Mesenchymal stem cell (in vitro differentiated cells and primary cell): ENCODE data around the gene FCHSD2.

Experiments used
- DNase-seq: peaks from one replicate; pipeline ENCODE4 v3.0.0-alpha.2; 2013
- H2AFZ ChIP-seq: one replicate; pipeline ENCODE4 v1.6.1; 2013; ENCODE audit warnings: low read depth, mild to moderate bottlenecking, control low read depth, inconsistent platforms, low read length, moderate library complexity
- H2AK5ac ChIP-seq: 2 replicates; pipeline ENCODE4 v1.6.1; 2013; ENCODE audit warnings: low read length, moderate library complexity, mild to moderate bottlenecking, inconsistent platforms; ENCODE audit not compliant: severe bottlenecking
- H2BK120ac ChIP-seq: one replicate; pipeline ENCODE4 v1.6.1; 2013; ENCODE audit warnings: low read depth, mild to moderate bottlenecking, inconsistent platforms, low read length, moderate library complexity
- H2BK12ac ChIP-seq, 2 experiments: one replicate each; pipeline ENCODE4 v1.6.1; 2013; ENCODE audit warnings: inconsistent platforms in 2 of 2, low read length in 2 of 2, mild to moderate bottlenecking in 2 of 2, moderate library complexity in 2 of 2, control low read depth in 1 of 2
- H2BK15ac ChIP-seq: one replicate; pipeline ENCODE4 v1.6.1; 2013; ENCODE audit warnings: mild to moderate bottlenecking, low read depth, inconsistent platforms; ENCODE audit not compliant: poor library complexity, severe bottlenecking
- H2BK5ac ChIP-seq: 2 replicates; pipeline ENCODE4 v1.6.1; 2013; ENCODE audit warnings: low read depth, mild to moderate bottlenecking, low read length, control low read depth, inconsistent platforms; ENCODE audit not compliant: poor library complexity, severe bottlenecking
- H3K14ac ChIP-seq, 2 experiments: one replicate each; pipeline ENCODE4 v1.6.1; 2013; ENCODE audit warnings: inconsistent platforms in 2 of 2, low read length in 2 of 2, control low read depth in 1 of 2, mild to moderate bottlenecking in 1 of 2, moderate library complexity in 1 of 2
- H3K18ac ChIP-seq, 2 experiments: one replicate each; pipeline ENCODE4 v1.6.1; 2013; ENCODE audit warnings: inconsistent platforms in 2 of 2, low read length in 2 of 2, control low read depth in 1 of 2, low read depth in 1 of 2, mild to moderate bottlenecking in 1 of 2
- H3K23ac ChIP-seq, 2 experiments: one replicate each; pipeline ENCODE4 v1.6.1; 2013; ENCODE audit warnings: inconsistent platforms in 2 of 2, low read length in 2 of 2, mild to moderate bottlenecking in 2 of 2, moderate library complexity in 2 of 2, control low read depth in 1 of 2
- H3K27ac ChIP-seq: 2 replicates; pipeline ENCODE4 v1.5.1; 2013; ENCODE audit warnings: mild to moderate bottlenecking, moderate library complexity, low read length, control low read depth, inconsistent platforms; ENCODE audit not compliant: poor library complexity, severe bottlenecking
- H3K27me3 ChIP-seq, 2 experiments: 2 replicates each; pipeline versions ENCODE4 v1.6.1 to v1.7.0; 2013; ENCODE audit warnings: low read length in 2 of 2, mild to moderate bottlenecking in 2 of 2, moderate library complexity in 2 of 2, control low read depth in 1 of 2, inconsistent platforms in 1 of 2; ENCODE audit not compliant: control insufficient read depth in 1 of 2, insufficient read depth in 1 of 2
- H3K36me3 ChIP-seq, 2 experiments: 2 replicates each; pipeline versions ENCODE4 v1.6.1 to v1.7.0; 2013; ENCODE audit warnings: low read length in 2 of 2, control low read depth in 1 of 2, inconsistent platforms in 1 of 2, low read depth in 1 of 2, mild to moderate bottlenecking in 1 of 2; ENCODE audit not compliant: insufficient read depth in 2 of 2, control insufficient read depth in 1 of 2
- H3K4ac ChIP-seq, 2 experiments: one replicate each; pipeline ENCODE4 v1.6.1; 2013; ENCODE audit warnings: inconsistent platforms in 2 of 2, low read length in 2 of 2, mild to moderate bottlenecking in 2 of 2, moderate library complexity in 2 of 2, control low read depth in 1 of 2, low read depth in 1 of 2
- H3K4me1 ChIP-seq: 2 replicates; pipeline ENCODE4 v1.6.1; 2013; ENCODE audit warnings: low read depth, low read length, control low read depth; ENCODE audit not compliant: control insufficient read depth, insufficient read depth
- H3K4me2 ChIP-seq: 2 replicates; pipeline ENCODE4 v1.6.1; 2013; ENCODE audit warnings: low read length, mild to moderate bottlenecking, inconsistent platforms; ENCODE audit not compliant: poor library complexity, severe bottlenecking
- H3K4me3 ChIP-seq, 2 experiments: 2 replicates each; pipeline versions ENCODE4 v1.5.1 to v1.7.0; 2013; ENCODE audit warnings: low read length in 2 of 2, mild to moderate bottlenecking in 2 of 2, control low read depth in 1 of 2, low read depth in 1 of 2; ENCODE audit not compliant: insufficient read depth in 1 of 2
- H3K79me1 ChIP-seq: replicated peaks from 2 replicates; pipeline ENCODE4 v1.6.1; 2013; ENCODE audit warnings: mild to moderate bottlenecking, control low read depth, low read length, inconsistent platforms; ENCODE audit not compliant: poor library complexity, severe bottlenecking
- H3K9ac ChIP-seq: 2 replicates; pipeline ENCODE4 v1.7.0; 2013; ENCODE audit warnings: mild to moderate bottlenecking, low read length, moderate library complexity
- H3K9me3 ChIP-seq: 2 replicates; pipeline ENCODE4 v1.7.0; 2013; ENCODE audit warnings: mild to moderate bottlenecking, low read length; ENCODE audit not compliant: control insufficient read depth
- H4K8ac ChIP-seq: one replicate; pipeline ENCODE4 v1.6.1; 2013; ENCODE audit warnings: inconsistent platforms, mild to moderate bottlenecking, low read length, moderate library complexity
- H4K91ac ChIP-seq: one replicate; pipeline ENCODE4 v1.6.1; 2013; ENCODE audit warnings: mild to moderate bottlenecking, low read length, inconsistent platforms
- WGBS: methylation state at CpG from one replicate; pipeline ENCODE4 v1.1.7; 2013; ENCODE audit warnings: mixed read lengths; 5-methylcytosine and 5-hydroxymethylcytosine counted together

FCHSD2 gene

GRCh38 chr11:72968390-72968789 lies 173.7 kb downstream of the FCHSD2 start:
- H2BK15ac ChIP-seq = no peak overlapping the region
- no peak overlapping the region for H2AK5ac ChIP-seq
- H3K36me3 ChIP-seq = peaks cover 4 to 5% of the 10 kb centered on the region in 2 experiments
- no peak overlapping the region for H3K9ac ChIP-seq
- no peak overlapping the region for H2AFZ ChIP-seq
- peaks cover 1% of the 10 kb centered on the region for H3K4me1 ChIP-seq
- no peak overlapping the region for H3K18ac ChIP-seq
- H3K9me3 ChIP-seq = no peaks in the 10 kb centered on the region
- H3K23ac ChIP-seq = no peak overlapping the region
- no peaks in the 10 kb centered on the region for H3K27me3 ChIP-seq
- H2BK12ac ChIP-seq = no peak overlapping the region
- H4K8ac ChIP-seq = no peak overlapping the region
- no peak for DNase-seq
- no peak overlapping the region for H3K4me2 ChIP-seq
- H2BK5ac ChIP-seq = no peak overlapping the region
- H3K79me1 ChIP-seq = peaks cover 11% of the 10 kb centered on the region
- H2BK120ac ChIP-seq = no peak overlapping the region
- H4K91ac ChIP-seq = no peak overlapping the region
- no peak overlapping the region for H3K4ac ChIP-seq
- no peak overlapping the region for H3K14ac ChIP-seq
- no peak overlapping the region for H3K27ac ChIP-seq
- H3K4me3 ChIP-seq = no peak overlapping the region

- no peak overlapping the region for H3K4ac ChIP-seq
- no peak overlapping the region for H3K4me2 ChIP-seq
- H2AFZ ChIP-seq = no peak overlapping the region
- H2BK12ac ChIP-seq = no peak overlapping the region
- peak; percentile 29 for DNase-seq
- H4K91ac ChIP-seq = no peak overlapping the region
- H2AK5ac ChIP-seq = no peak overlapping the region
- peaks cover 7% of the 10 kb centered on the region for H3K79me1 ChIP-seq
- no peak overlapping the region for H3K18ac ChIP-seq
- no peak overlapping the region for H3K14ac ChIP-seq
- H3K4me3 ChIP-seq = no peak overlapping the region
- H3K9me3 ChIP-seq = no peaks in the 10 kb centered on the region
- no peaks in the 10 kb centered on the region for H3K27me3 ChIP-seq
- peaks cover 4 to 5% of the 10 kb centered on the region in 2 experiments for H3K36me3 ChIP-seq
- no peak overlapping the region for H2BK5ac ChIP-seq
- H4K8ac ChIP-seq = no peak overlapping the region
- H3K27ac ChIP-seq = no peak overlapping the region
- no peak overlapping the region for H3K23ac ChIP-seq
- H2BK15ac ChIP-seq = no peak overlapping the region
- no peak overlapping the region for H3K9ac ChIP-seq
- H2BK120ac ChIP-seq = no peak overlapping the region
- H3K4me1 ChIP-seq = peaks cover 1% of the 10 kb centered on the region
- no CpG with 5 or more reads among the region's 1 CpG for WGBS
These were observed 176.4 kb downstream of the FCHSD2 start for GRCh38 chr11:72965672-72966071.

- H3K27me3 ChIP-seq = no peaks in the 10 kb centered on the region
- no peak overlapping the region for H3K4me2 ChIP-seq
- H2AK5ac ChIP-seq = no peak overlapping the region
- H3K36me3 ChIP-seq = peaks cover 4 to 5% of the 10 kb centered on the region in 2 experiments
- no peak overlapping the region for H2BK120ac ChIP-seq
- H2BK15ac ChIP-seq = no peak overlapping the region
- H3K4ac ChIP-seq = no peak overlapping the region
- no peak overlapping the region for H2BK12ac ChIP-seq
- H3K9ac ChIP-seq = no peak overlapping the region
- no peak overlapping the region for H4K8ac ChIP-seq
- peaks cover 5% of the 10 kb centered on the region for H3K79me1 ChIP-seq
- no peak overlapping the region for H2BK5ac ChIP-seq
- H3K14ac ChIP-seq = no peak overlapping the region
- H3K9me3 ChIP-seq = no peaks in the 10 kb centered on the region
- no peak overlapping the region for H3K23ac ChIP-seq
- DNase-seq = no peak
- no peak overlapping the region for H2AFZ ChIP-seq
- peaks cover 1% of the 10 kb centered on the region for H3K4me1 ChIP-seq
- no peak overlapping the region for H4K91ac ChIP-seq
- no peak overlapping the region for H3K18ac ChIP-seq
- H3K27ac ChIP-seq = no peak overlapping the region
- H3K4me3 ChIP-seq = no peak overlapping the region
These were observed 179.4 kb downstream of the FCHSD2 start for GRCh38 chr11:72962717-72963116.

- H2BK12ac ChIP-seq = no peak overlapping the region
- H3K4me3 ChIP-seq = no peak overlapping the region
- no peak overlapping the region for H2BK5ac ChIP-seq
- H2AK5ac ChIP-seq = no peak overlapping the region
- H2BK120ac ChIP-seq = no peak overlapping the region
- no peak overlapping the region for H4K8ac ChIP-seq
- no peak overlapping the region for H3K4me2 ChIP-seq
- H3K9me3 ChIP-seq = no peaks in the 10 kb centered on the region
- no peak overlapping the region for H2BK15ac ChIP-seq
- no peak overlapping the region for H3K4ac ChIP-seq
- H3K23ac ChIP-seq = no peak overlapping the region
- no peak overlapping the region for H3K18ac ChIP-seq
- H3K36me3 ChIP-seq = peaks cover 4 to 5% of the 10 kb centered on the region in 2 experiments
- no peak overlapping the region for H3K9ac ChIP-seq
- H3K14ac ChIP-seq = no peak overlapping the region
- no CpG with 5 or more reads among the region's 4 CpGs for WGBS
- DNase-seq = peak; percentile 51
- no peak overlapping the region for H4K91ac ChIP-seq
- peaks cover 1% of the 10 kb centered on the region for H3K4me1 ChIP-seq
- H3K27me3 ChIP-seq = no peaks in the 10 kb centered on the region
- H3K79me1 ChIP-seq = peaks cover 5% of the 10 kb centered on the region
- H3K27ac ChIP-seq = no peak overlapping the region
- H2AFZ ChIP-seq = no peak overlapping the region
These were observed 180.0 kb downstream of the FCHSD2 start for GRCh38 chr11:72962084-72962483.
